ENCODE results near the gene RPS23. TPM values are rescaled to one million over a fixed set of nuclear protein-coding genes. Genes with fewer than 3 reads are reported as not detected.

The RPS23 gene
- total RNA-seq, 1 donor from 2014 or later: 2,105 TPM

GRCh38 chr5:82297711-82298110 is 19.6 kb upstream of the RPS23 start:
- Mint-ChIP-seq H3K36me3 (peaks cover 3% of the 10 kb centered on the region), H3K27me3 (ENCODE audit: low read depth) (no peaks in the 10 kb centered on the region), H3K4me3 (no peak overlapping the region), H3K4me1 (peaks cover 4% of the 10 kb centered on the region), H3K27ac (no peak overlapping the region), H3K9me3 (peaks cover 4% of the 10 kb centered on the region)
- DNase-seq (ENCODE audit: low spot score in 2 of 2, unreplicated experiment in 2 of 2): no peak
- TF ChIP-seq, protein P1, sequence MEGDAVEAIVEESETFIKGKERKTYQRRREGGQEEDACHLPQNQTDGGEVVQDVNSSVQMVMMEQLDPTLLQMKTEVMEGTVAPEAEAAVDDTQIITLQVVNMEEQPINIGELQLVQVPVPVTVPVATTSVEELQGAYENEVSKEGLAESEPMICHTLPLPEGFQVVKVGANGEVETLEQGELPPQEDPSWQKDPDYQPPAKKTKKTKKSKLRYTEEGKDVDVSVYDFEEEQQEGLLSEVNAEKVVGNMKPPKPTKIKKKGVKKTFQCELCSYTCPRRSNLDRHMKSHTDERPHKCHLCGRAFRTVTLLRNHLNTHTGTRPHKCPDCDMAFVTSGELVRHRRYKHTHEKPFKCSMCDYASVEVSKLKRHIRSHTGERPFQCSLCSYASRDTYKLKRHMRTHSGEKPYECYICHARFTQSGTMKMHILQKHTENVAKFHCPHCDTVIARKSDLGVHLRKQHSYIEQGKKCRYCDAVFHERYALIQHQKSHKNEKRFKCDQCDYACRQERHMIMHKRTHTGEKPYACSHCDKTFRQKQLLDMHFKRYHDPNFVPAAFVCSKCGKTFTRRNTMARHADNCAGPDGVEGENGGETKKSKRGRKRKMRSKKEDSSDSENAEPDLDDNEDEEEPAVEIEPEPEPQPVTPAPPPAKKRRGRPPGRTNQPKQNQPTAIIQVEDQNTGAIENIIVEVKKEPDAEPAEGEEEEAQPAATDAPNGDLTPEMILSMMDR (IDR thresholded peaks at IDR 0.05; ENCODE audit: unreplicated experiment): no peak

DNA sequence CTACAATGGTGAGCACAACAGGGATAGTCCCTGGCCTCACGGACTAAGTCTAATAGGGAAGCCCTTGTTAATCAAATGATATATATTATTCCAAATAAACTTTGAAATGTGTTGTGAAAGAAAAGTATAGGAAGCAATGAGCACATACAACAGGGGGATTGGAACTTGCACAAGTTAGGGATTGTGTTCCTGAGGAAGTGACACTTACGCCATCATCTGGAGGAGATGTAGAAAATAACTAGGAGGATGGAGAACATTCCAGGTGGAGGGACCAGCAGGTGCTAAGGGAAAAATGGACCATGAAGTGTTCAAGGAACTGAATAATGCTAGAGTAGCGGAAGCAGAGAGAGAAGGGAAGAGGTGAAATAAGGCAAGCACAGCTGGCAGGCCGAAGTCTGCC is 18.8 kb upstream of the RPS23 start:
- Mint-ChIP-seq H3K4me3 (no peak overlapping the region), H3K27me3 (ENCODE audit: low read depth) (no peaks in the 10 kb centered on the region), H3K27ac (no peak overlapping the region), H3K4me1 (peaks cover 4% of the 10 kb centered on the region), H3K9me3 (peaks cover 4% of the 10 kb centered on the region), H3K36me3 (peaks cover 3% of the 10 kb centered on the region)
- no peak for DNase-seq (ENCODE audit: low spot score in 2 of 2, unreplicated experiment in 2 of 2)
- TF ChIP-seq, protein P1 (IDR thresholded peaks at IDR 0.05; ENCODE audit: unreplicated experiment): no peak

DNA sequence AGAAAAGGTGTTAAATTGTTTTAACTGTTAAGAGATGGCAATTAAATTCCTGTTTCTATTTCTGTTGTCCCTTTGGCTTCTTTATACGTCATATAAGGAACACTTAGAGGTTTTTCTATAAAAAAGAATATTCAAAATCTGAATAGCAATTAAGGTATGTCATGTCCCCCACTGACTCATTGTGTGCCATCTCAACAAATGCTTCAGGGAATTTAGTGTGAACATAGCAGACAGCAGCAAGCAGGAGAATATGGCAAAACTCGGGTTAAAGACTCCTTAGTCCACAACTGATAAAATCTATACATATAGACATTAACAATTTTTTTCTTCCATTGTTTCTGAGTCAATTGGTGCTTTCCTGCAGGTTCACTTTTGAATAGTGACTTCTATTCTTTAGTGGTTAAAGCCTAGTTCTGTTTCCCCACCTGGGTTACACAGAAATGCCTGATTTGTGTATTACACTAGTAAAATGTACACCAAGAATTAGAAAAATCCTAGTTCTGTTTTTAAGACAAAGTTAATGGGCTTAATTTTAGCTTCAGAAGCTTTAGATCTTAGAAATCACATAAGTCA is 17.9 kb upstream of the RPS23 start:
- no peak overlapping the region for H3K4me3 Mint-ChIP-seq
- TF ChIP-seq, protein P1 (IDR thresholded peaks at IDR 0.05; ENCODE audit: unreplicated experiment): no peak
- no peak overlapping the region for H3K27ac Mint-ChIP-seq
- H3K27me3 Mint-ChIP-seq (ENCODE audit: low read depth): no peaks in the 10 kb centered on the region
- peaks cover 3% of the 10 kb centered on the region for H3K36me3 Mint-ChIP-seq
- no peak for DNase-seq (ENCODE audit: low spot score in 2 of 2, unreplicated experiment in 2 of 2)
- H3K9me3 Mint-ChIP-seq: peaks cover 4% of the 10 kb centered on the region
- H3K4me1 Mint-ChIP-seq: peaks cover 4% of the 10 kb centered on the region

DNA sequence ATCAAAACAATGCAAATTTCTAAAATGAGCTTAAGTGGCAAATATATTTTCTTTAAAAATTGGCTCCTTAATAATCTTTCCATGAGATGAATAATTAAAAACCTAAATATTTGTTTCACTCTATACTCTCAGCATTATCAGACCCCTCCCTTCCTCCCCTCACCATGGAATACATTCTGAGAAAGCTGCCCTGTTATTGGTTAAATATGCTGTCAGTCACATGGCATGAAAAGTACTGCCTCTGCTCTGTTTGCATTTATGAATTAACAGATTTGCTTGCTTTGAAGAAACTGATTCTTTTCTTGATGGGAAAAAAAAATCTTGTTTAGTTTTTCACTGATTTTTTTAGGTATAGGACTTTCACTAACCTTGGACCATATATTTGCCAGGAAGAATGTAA is 17.0 kb upstream of the RPS23 start:
- H3K9me3 Mint-ChIP-seq: peaks cover 4% of the 10 kb centered on the region
- H3K36me3 Mint-ChIP-seq: peaks cover 3% of the 10 kb centered on the region
- no peak for DNase-seq (ENCODE audit: low spot score in 2 of 2, unreplicated experiment in 2 of 2)
- no peak overlapping the region for H3K27ac Mint-ChIP-seq
- no peaks in the 10 kb centered on the region for H3K27me3 Mint-ChIP-seq (ENCODE audit: low read depth)
- H3K4me3 Mint-ChIP-seq: no peak overlapping the region
- TF ChIP-seq, protein P1 (IDR thresholded peaks at IDR 0.05; ENCODE audit: unreplicated experiment): no peak
- peaks cover 6% of the 10 kb centered on the region for H3K4me1 Mint-ChIP-seq

DNA sequence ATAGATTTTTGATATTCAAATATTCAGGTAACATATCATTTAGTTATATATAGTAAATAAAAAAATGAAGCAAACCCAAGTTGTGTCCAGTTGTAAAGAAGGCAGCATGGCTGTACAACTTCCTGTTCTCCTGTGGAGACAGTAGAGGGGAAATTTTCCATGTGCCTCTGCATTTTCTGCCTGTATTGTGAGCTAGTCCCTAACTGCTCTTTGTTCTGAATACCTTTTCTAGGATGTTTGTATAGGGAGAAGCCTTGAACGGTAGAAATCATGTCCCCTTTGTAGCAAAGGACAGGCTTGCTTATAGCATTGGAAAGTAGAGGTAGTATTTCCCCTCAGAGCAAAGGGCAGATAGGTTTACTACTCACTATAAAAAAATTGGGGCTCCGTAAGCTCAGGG is 13.3 kb upstream of the RPS23 start:
- Mint-ChIP-seq H3K4me1 (peaks cover 9% of the 10 kb centered on the region), H3K27ac (no peak overlapping the region), H3K9me3 (no peaks in the 10 kb centered on the region), H3K27me3 (ENCODE audit: low read depth) (no peaks in the 10 kb centered on the region), H3K4me3 (no peak overlapping the region), H3K36me3 (no peaks in the 10 kb centered on the region)
- no peak for DNase-seq (ENCODE audit: low spot score in 2 of 2, unreplicated experiment in 2 of 2)
- TF ChIP-seq, protein P1 (IDR thresholded peaks at IDR 0.05; ENCODE audit: unreplicated experiment): no peak

DNA sequence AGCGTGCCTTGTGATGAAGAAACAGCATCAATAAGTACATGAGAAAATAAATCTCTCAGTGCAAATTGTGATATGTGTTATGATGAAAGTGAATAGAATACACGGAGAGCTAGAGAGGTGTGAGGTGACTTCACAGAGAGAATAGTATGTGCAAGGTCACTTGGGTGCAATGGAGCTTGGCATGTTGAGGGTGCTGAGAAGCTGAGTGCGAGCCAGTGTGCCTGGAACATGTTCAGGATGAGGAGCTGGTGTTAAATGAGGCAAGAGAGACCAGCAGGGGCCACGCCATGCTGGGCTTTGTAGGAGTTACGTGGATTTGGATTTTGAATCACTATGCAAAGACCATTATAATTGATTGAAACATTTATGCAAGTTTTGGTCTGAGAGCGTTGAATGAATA is 12.8 kb upstream of the RPS23 start:
- H3K9me3 Mint-ChIP-seq: no peaks in the 10 kb centered on the region
- TF ChIP-seq, protein P1 (IDR thresholded peaks at IDR 0.05; ENCODE audit: unreplicated experiment): no peak
- no peak for DNase-seq (ENCODE audit: low spot score in 2 of 2, unreplicated experiment in 2 of 2)
- no peaks in the 10 kb centered on the region for H3K27me3 Mint-ChIP-seq (ENCODE audit: low read depth)
- H3K36me3 Mint-ChIP-seq: no peaks in the 10 kb centered on the region
- H3K27ac Mint-ChIP-seq: no peak overlapping the region
- H3K4me3 Mint-ChIP-seq: no peak overlapping the region
- H3K4me1 Mint-ChIP-seq: peaks cover 9% of the 10 kb centered on the region
